Transverse colon (tissue), 4 donors: ENCODE data around the gene EPB41L5. TPM values are rescaled to one million over a fixed set of nuclear protein-coding genes. Genes with fewer than 3 reads are reported as not detected.
"Not testable (repeated sequence)": the region's sequence is repeated elsewhere in the genome, so short reads cannot be mapped to it uniquely, and the experiment has no call there.

Experiments used
- DNase-seq: peaks from one replicate; pipeline ENCODE4 v3.0.0-alpha.2; 2019
- H3K27ac ChIP-seq, 4 donors: fragments of 200-600 bp; sonication (generic); 2 replicates each; pipeline ENCODE4 v1.5.1; 2016 to 2018; ENCODE audit warnings: inconsistent platforms in 4 of 4
- H3K27me3 ChIP-seq: fragments of 200-600 bp; sonication (generic); 2 replicates; pipeline ENCODE4 v1.5.1; 2017; ENCODE audit warnings: inconsistent platforms
- H3K36me3 ChIP-seq, 4 donors: fragments of 200-600 bp; sonication (generic); 2 replicates each; pipeline ENCODE4 v1.5.1; 2017 to 2019; ENCODE audit warnings: inconsistent platforms in 4 of 4
- H3K4me1 ChIP-seq, 4 donors: fragments of 200-600 bp; sonication (generic); 2 replicates each; pipeline ENCODE4 v1.5.1; 2017 to 2020; ENCODE audit warnings: inconsistent platforms in 4 of 4
- H3K4me3 ChIP-seq, 4 donors: fragments of 200-600 bp; sonication (generic); 1 replicate in 1 of 4; 2 replicates in 3 of 4; pipeline versions ENCODE4 v1.5.1 to v1.6.1; 2017 to 2019; ENCODE audit warnings: inconsistent platforms in 4 of 4
- H3K9me3 ChIP-seq, 2 donors: fragments of 200-600 bp; sonication (generic); 2 replicates each; pipeline ENCODE4 v1.5.1; 2017 to 2019; ENCODE audit warnings: inconsistent platforms in 2 of 2
- EP300 ChIP-seq: sonication (generic); formaldehyde crosslinking; IDR thresholded peaks from one replicate; pipeline ENCODE4 v1.6.1; 2017; ENCODE audit warnings: antibody characterized with exemption, low read depth
- POLR2A ChIP-seq: fragments of 450-650 bp; IDR thresholded peaks from one replicate; pipeline ENCODE4 v1.6.1; 2016; ENCODE audit warnings: antibody characterized with exemption, mild to moderate bottlenecking, moderate library complexity
- POLR2AphosphoS5 ChIP-seq, 3 donors: sonication (generic); formaldehyde crosslinking; IDR thresholded peaks; one replicate each; pipeline ENCODE4 v1.6.1; 2016; ENCODE audit warnings: antibody characterized with exemption in 3 of 3
- WGBS, 2 donors: methylation state at CpG; one replicate each; pipeline ENCODE4 v1.1.5; 2018; ENCODE audit warnings: low coverage in 1 of 2; 5-methylcytosine and 5-hydroxymethylcytosine counted together
- in situ Hi-C, 4 donors: fragments of 200-750 bp; cut with MboI; loops; one replicate each; pipeline versions ENCODE4 v1.15.0 to v1.15.1; 2017; ENCODE audit warnings: low sequenced_read_pairs in 3 of 4, low pct_ligation_motif_present in 1 of 4, low pct_unique_long_range_greater_than_20kb in 1 of 4
- intact Hi-C: fragments of 100-400 bp; cut with DNase I; formaldehyde crosslinking; loops from one replicate; pipeline ENCODE4 v1.15.1; 2023; ENCODE audit warnings: low total_unique reads
- total RNA-seq, 4 donors: library from RNA; depleted of rRNA; stranded (reverse); fragments of >200 nt; gene quantifications; one replicate each; pipeline ENCODE4 v1.1.0, GENCODE V29; 2016
- TF ChIP-seq, protein P1 (sequence below), 5 experiments: fragments of 200-600 bp in 3 of 5; fragments of 450-650 bp in 2 of 5; sonication (generic) in 3 of 5; IDR thresholded peaks; 1 replicate in 2 of 5; 2 replicates in 3 of 5; pipeline ENCODE4 v1.5.1; 2016 to 2017; ENCODE audit warnings: antibody characterized with exemption in 5 of 5, inconsistent platforms in 3 of 5, mild to moderate bottlenecking in 2 of 5, moderate library complexity in 1 of 5

The EPB41L5 gene
- total RNA-seq, 4 donors from 2014 or later, result 11.1 to 36.5 (median 27.6) TPM

DNA sequence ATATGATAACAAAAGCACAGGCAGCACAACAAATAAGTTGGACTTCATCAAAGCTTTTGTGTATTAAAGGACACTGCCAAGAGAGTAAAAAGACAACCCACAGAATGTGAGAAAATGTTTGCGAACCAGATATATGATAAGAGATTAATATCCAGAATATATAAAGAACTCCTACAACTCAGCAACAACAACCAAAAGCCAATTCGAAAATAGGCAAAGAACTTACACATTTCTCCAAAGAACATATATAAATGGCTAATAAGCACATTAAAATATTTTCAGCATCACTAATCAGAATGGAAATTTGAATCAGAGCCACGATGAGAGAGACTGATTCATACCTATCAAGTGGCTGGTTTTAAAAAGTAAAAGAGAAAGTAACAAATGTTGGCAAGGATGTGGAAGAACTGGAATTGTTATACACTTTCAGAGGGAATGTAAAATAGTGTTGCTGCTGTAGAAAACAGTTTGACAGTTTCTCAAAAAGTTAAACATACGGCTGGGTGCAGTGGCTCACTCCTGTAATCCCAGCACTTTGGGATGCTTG is 25.2 kb downstream of the EPB41L5 start:
- intact Hi-C loops, result no loop called here
- H3K27ac ChIP-seq, result no peak overlapping the region
- no peaks in the 10 kb centered on the region for H3K9me3 ChIP-seq
- no peak overlapping the region for H3K4me3 ChIP-seq
- WGBS, 2 donors, result 81 to 88% methylated on average over 4 of the region's 4 CpGs
- DNase-seq, result no peak
- H3K27me3 ChIP-seq, result no peaks in the 10 kb centered on the region
- TF ChIP-seq EP300 (no peak), POLR2AphosphoS5 (IDR thresholded peaks at IDR 0.05) (no peak), POLR2A (no peak)
- TF ChIP-seq, protein P1, sequence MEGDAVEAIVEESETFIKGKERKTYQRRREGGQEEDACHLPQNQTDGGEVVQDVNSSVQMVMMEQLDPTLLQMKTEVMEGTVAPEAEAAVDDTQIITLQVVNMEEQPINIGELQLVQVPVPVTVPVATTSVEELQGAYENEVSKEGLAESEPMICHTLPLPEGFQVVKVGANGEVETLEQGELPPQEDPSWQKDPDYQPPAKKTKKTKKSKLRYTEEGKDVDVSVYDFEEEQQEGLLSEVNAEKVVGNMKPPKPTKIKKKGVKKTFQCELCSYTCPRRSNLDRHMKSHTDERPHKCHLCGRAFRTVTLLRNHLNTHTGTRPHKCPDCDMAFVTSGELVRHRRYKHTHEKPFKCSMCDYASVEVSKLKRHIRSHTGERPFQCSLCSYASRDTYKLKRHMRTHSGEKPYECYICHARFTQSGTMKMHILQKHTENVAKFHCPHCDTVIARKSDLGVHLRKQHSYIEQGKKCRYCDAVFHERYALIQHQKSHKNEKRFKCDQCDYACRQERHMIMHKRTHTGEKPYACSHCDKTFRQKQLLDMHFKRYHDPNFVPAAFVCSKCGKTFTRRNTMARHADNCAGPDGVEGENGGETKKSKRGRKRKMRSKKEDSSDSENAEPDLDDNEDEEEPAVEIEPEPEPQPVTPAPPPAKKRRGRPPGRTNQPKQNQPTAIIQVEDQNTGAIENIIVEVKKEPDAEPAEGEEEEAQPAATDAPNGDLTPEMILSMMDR (IDR thresholded peaks at IDR 0.05), result no peak
- H3K36me3 ChIP-seq, result no peaks in the 10 kb centered on the region
- H3K4me1 ChIP-seq, result no peaks in the 10 kb centered on the region
- in situ Hi-C loops, result no loop called here

DNA sequence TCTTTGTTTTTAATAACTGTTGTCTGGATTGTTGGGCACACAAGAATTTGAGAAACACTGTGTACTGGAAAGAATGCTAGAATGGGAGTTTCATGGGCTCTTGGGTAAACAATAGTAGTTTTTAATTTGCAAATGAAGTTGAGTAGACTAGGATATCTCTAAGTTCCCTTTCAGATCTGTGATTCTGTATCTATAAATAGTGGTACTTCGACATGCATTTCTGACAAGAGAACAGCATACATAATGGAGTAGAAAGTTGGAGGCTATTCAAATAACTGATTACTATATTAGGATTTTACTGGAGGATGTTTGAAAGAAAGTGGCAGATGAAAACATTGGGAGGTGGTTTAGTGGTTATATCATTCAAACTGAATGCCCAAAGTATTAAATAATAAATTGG is 29.5 kb downstream of the EPB41L5 start:
- Histone ChIP-seq H3K9me3 (peaks cover 0 to 8% of the 10 kb centered on the region in 2 donors), H3K36me3 (no peaks in the 10 kb centered on the region), H3K27ac (no peak overlapping the region), H3K4me3 (no peak overlapping the region), H3K4me1 (no peaks in the 10 kb centered on the region), H3K27me3 (no peaks in the 10 kb centered on the region)
- in situ Hi-C loops, result no loop called here
- DNase-seq, result no peak
- TF ChIP-seq POLR2A, result no peak
- TF ChIP-seq, protein P1 (IDR thresholded peaks at IDR 0.05), result no peak
- no peak for TF ChIP-seq POLR2AphosphoS5 (IDR thresholded peaks at IDR 0.05)
- TF ChIP-seq EP300, result no peak
- 33 to 73% methylated on average over 1 of the region's 1 CpG for WGBS, 2 donors
- intact Hi-C loops, result no loop called here

DNA sequence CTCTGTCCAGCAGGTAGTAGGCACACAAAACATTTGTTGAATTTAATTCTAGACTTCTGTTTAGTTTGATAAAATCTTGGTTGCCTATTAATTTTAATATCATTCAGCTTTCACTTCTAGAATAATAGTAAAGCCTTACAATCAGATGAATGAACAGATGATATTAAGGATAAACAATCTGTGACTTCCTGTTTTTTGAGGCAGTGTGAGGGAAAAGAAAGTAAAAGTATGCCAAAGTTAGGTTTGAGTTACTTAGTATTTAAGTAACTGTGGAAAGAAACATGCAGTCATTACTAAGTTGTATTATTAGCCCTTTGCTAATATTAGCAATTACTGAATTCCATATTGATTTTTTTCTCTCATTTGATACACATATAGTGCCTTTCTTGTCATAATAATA is 31.5 kb downstream of the EPB41L5 start:
- no peak overlapping the region for H3K4me3 ChIP-seq
- peaks cover 0 to 8% of the 10 kb centered on the region in 2 donors for H3K9me3 ChIP-seq
- H3K27ac ChIP-seq, result no peak overlapping the region
- intact Hi-C loops (no loop called here), in situ Hi-C loops (no loop called here)
- H3K27me3 ChIP-seq, result no peaks in the 10 kb centered on the region
- no peaks in the 10 kb centered on the region for H3K4me1 ChIP-seq
- H3K36me3 ChIP-seq, result no peaks in the 10 kb centered on the region
- DNase-seq, result no peak
- TF ChIP-seq, protein P1 (IDR thresholded peaks at IDR 0.05), result no peak
- no peak for TF ChIP-seq POLR2A

DNA sequence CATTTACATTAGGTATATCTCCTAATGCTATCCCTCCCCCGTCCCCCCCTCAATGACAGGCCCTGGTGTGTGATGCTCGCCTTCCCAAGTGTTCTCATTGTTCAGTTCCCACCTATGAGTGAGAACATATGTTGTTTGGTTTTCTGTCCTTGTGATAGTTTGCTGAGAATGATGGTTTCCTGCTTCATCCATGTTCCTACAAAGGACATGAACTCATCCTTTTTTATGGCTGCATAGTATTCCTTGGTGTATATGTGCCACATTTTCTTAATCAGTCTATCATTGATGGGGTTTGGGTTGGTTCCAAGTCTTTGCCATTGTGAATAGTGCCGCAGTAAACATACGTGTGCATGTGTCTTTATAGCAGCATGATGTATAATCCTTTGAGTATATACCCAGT is 32.9 kb downstream of the EPB41L5 start:
- intact Hi-C loops, H3K36me3 ChIP-seq, DNase-seq, H3K9me3 ChIP-seq, H3K27ac ChIP-seq, H3K4me1 ChIP-seq, in situ Hi-C loops, H3K4me3 ChIP-seq, H3K27me3 ChIP-seq: not testable (repeated sequence)
- 95 to 100% methylated on average over 2 to 4 of the region's 4 CpGs for WGBS, 2 donors

DNA sequence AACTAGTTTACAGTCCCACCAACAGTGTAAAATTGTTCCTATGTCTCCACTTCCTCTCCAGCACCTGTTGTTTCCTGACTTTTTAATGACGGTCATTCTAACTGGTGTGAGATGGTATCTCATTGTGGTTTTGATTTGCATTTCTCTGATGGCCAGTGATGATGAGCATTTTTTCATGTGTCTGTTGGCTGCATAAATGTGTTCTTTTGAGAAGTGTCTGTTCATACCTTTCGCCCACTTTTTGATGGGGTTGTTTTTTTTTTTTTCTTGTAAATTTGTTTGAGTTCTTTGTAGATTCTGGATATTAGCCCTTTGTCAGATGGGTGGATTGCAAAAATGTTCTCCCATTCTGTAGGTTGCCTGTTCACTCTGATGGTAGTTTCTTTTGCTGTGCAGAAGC is 33.4 kb downstream of the EPB41L5 start:
- WGBS, 2 donors, result 83 to 93% methylated on average over 1 to 2 of the region's 2 CpGs
- in situ Hi-C loops, result not testable (repeated sequence)

More for the DNA sequence above, 33.4 kb downstream of the EPB41L5 start:
- H3K36me3 ChIP-seq, DNase-seq, H3K4me3 ChIP-seq, H3K27ac ChIP-seq, H3K4me1 ChIP-seq, H3K9me3 ChIP-seq, H3K27me3 ChIP-seq, intact Hi-C loops: not testable (repeated sequence)
